ENCODE measurements around the gene GRN.
"Not testable (repeated sequence)": the region's sequence is repeated elsewhere in the genome, so short reads cannot be mapped to it uniquely, and the experiment has no call there.

GRN gene

GRCh38 chr17:44321246-44322120 is 23.6 kb upstream of the GRN start:
- DNase-seq (ENCODE audit: low read depth in 2 of 2) = no peak

- DNase-seq (ENCODE audit: low read depth in 2 of 2) = no peak
These were observed 22.7 kb upstream of the GRN start for GRCh38 chr17:44322236-44322895.

DNA sequence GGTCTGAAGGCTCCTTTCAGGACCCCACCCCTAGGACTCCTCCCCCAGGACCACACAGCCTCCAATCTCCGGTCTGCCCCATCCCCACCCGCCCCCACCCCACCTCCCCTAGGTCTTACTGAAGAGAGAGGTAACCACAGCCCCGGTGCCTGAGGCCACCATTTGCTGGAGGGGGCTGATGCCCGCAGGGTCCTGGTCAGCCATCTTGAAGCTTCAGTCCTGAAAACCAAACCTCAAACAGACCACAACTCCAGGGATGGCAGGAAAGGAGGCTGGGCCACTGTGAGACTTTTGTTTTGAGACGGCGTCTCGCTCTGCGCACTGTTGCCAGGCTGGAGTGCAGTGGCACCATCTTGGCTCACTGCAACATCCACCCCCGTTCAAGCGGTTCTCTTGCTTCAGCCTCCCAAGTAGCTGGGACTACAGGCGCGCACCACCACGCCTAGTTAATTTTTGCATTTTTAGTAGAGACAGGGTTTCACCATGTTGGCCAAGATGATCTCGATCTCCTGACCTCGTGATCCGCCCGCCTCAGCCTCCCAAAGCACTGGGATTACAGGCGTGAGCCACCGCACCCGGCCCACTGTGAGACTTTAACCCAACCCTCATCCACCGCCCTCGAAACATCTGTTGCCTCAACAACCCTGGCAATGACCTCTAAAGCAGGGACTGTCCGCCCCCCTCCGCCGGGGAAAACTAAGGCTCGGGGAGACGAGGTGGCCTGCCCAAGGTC is 21.6 kb upstream of the GRN start:
- DNase-seq (ENCODE audit: low read depth in 2 of 2) = no peak

DNA sequence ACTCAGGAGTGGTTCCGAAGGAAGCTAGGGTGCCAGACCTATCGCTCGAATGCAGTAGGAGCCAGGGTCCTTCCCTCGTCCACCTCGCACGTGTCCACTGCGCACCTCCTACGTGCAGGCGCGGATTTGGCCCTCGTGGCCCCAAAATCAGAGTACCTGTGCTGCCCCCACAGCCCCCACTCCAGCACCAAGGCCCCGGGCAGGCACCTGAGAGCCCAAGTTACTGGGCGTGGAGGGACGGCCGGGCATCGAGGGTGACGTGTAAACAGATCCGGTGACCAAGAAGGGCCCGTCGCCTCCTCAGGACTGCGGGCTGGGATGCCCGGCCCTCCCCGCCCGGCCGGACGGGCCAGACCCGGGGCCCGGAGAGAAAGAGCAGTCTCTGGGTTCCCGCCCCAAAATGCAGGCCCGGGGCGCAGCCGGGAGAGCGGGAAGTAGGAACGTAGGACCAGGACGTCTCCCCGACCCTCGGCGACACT is 21.0 kb upstream of the GRN start:
- DNase-seq (ENCODE audit: low read depth in 2 of 2) = no peak

GRCh38 chr17:44324571-44325275 is 20.4 kb upstream of the GRN start, which contains the start of gene SLC25A39:
TSS of gene SLC25A39 (minus strand) at chr17:44324823. CDS start at chr17:44323562, 1,261 bp downstream.
- peak; percentile 74 to 77 for DNase-seq (ENCODE audit: low read depth in 2 of 2)

DNA sequence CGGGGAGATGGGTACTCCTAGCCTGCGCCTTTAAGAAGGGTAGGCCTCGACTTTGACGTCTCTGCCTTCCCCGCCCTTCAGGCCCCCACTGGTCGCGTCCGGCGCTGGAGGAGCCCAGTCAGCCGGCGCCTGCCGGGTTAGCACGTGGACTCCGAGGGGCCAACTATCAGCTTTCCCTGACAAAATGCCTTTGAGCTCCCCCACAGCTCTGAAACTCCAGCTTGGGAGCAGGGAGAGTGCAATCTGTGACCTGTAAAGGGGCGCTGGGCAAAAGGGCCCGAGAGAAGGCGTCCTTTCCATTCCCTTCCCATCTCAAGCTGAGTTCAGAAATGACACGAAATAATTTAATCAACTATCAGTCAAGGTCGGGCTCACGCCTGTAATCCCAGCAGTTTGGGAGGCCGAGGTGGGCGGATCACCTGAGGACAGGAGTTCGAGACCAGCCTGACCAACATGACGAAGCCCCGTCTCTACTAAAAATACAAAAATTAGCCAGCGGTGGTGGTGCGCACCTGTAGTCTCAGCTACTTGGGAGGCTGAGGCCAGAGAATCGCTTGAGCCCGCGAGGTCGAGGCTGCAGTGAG is 18.1 kb upstream of the GRN start:
- DNase-seq (ENCODE audit: low read depth in 2 of 2) = peak; percentile 93 to 94

DNA sequence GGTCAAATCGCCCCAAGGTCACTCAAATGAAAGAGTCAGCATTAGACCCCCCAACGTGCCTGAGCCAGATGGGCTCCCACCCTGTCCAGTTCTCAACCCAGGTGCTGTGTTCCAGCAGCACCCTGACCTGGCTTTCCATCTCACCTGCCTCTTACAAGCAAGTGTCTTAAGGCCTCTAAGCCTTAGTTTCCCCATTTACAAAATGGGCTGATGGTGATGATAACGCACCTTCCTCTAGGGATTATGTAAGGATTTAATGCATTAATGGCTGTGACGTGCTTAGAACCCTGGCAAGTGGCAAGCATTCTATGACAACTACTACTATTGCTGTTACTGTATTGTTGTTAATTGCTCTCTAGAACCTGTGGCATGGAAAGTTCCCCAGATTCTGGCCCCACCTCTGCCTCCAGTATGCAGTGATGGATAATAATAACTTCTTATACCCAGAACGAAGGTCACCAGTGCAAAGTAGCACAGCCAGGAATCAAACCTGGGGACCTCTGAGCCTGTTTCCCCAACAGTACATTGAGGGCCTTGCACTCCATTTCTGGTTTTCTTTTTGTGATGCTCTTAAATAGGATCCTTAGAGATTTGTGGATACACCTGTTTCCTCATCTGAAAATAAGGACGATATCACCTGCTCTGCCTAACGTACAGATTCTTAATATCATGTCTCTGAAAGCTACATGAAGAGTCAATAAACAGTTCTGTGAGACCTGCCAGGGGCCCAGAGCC is 17.2 kb upstream of the GRN start:
- no peak for DNase-seq (ENCODE audit: low read depth in 2 of 2)

GRCh38 chr17:44329516-44329915 is 15.6 kb upstream of the GRN start:
- not testable (repeated sequence) for DNase-seq (ENCODE audit: low read depth in 2 of 2)

GRCh38 chr17:44330263-44330662 is 14.8 kb upstream of the GRN start:
- not testable (repeated sequence) for DNase-seq (ENCODE audit: low read depth in 2 of 2)

GRCh38 chr17:44331249-44331760 is 13.8 kb upstream of the GRN start:
- no peak for DNase-seq (ENCODE audit: low read depth in 2 of 2)

DNA sequence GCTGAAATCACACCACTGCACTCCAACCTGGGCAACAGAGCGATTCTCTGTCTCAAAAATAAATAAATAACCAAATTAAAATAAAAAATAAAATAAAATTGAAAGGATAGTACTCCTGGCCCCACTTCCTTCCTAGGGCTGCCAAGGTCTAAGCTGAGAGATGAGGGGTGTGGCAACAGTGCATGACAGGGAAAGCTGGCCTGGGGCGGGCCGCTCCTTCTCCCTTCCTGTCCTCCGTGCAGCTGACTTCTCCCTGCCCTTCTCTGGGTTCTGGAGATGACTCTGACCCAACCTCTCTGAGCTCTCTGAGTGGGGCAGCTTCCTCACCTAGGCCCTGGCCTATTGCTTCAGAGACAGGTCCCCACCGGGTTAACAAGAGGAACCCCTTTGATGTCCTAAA is 11.7 kb upstream of the GRN start:
- DNase-seq (ENCODE audit: low read depth in 2 of 2) = no peak

- no peak for DNase-seq (ENCODE audit: low read depth in 2 of 2)
These were observed 10.8 kb upstream of the GRN start for GRCh38 chr17:44334315-44334714.

DNA sequence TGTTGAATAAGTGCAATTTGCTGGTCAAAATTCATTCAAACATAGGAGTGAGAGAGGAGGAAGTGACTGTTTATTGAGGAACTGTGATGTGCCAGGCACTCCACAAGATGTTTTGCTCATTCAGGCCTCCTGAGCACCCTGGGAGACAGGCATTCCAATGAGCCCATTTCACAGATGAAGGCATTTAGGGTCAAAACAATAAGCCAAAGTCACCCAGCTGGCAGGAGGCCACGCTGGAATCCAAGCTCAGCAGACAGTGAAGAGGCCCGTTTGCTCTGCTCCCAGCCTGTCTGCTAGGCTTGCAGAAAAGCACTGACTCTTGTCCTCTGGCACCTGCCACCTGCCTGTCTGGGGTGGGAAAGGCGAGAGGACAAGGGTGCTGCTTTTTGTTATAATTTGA is 10.4 kb upstream of the GRN start:
- DNase-seq (ENCODE audit: low read depth in 2 of 2) = no peak

GRCh38 chr17:44335564-44335963 is 9.5 kb upstream of the GRN start:
- DNase-seq (ENCODE audit: low read depth in 2 of 2) = no peak

GRCh38 chr17:44335968-44336367 is 9.1 kb upstream of the GRN start:
- DNase-seq (ENCODE audit: low read depth in 2 of 2) = no peak

DNA sequence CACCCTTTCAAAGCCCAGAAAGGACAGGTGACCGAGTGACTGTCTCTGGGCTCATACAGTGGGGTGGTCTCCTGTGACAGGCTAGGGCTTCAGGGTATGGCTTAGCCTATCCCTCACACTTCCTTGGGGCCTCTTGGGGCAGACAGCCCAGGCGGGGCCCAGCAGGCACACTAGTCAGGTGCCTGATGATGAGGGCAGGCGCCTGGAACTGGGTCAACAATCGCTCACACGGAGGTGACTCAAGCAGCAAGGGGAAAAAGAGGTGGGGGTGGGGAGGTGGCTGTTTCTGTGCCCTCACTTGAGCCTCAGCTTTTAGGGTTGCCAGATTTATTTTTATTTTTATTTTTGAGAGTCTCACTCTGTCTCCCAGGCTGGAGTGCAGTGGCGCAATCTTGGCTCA is 6.4 kb upstream of the GRN start:
- no peak for DNase-seq (ENCODE audit: low read depth in 2 of 2)

DNA sequence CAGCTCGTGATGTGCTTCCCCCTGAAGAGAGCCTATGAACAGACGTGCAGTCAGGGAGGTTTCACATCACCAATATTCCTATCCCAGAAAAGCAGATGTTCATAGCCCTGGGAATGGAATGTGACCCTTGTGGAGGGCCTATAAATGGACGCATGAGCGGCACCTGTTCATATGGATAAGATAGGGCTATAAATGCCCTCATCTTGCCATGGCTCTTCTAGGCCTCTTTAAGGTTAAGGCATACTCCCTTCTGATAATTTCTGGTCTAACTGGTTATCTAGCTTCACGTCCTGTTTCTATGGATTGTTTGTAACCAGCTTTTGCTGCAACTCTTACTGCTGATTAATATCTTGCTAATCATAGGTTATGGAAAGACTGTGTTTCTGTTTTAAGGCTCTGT is 4.5 kb upstream of the GRN start:
- not testable (repeated sequence) for DNase-seq (ENCODE audit: low read depth in 2 of 2)

GRCh38 chr17:44343510-44344209 is 1.4 kb upstream of the GRN start:
- DNase-seq (ENCODE audit: low read depth in 2 of 2) = no peak

- DNase-seq (ENCODE audit: low read depth in 2 of 2) = no peak
These were observed 438 bp downstream of the GRN start for GRCh38 chr17:44345454-44346026.

Measured in fibroblast of skin of left biceps (primary cell).